ENCODE data around the gene EXOC4. TPM values are rescaled to one million over a fixed set of nuclear protein-coding genes. Genes with fewer than 3 reads are reported as not detected.

The EXOC4 gene
- total and polyA plus RNA-seq, 2 of the 13 experiments (the other 11 are each of a cell fraction or from before 2014, with no cell fraction given), result 22.5 to 39.0 TPM

- intact Hi-C loops (cut with micrococcal nuclease; ENCODE audit: unreplicated experiment) (no loop called here), in situ Hi-C loops (cut with HindIII; ENCODE audit: extremely low pct_ligation_motif_present, low pct_unique_long_range_greater_than_20kb) (no loop called here)
- WGBS (ENCODE audit: low lambda C conversion rate), result 93% methylated on average over 4 of the region's 4 CpGs
- Histone ChIP-seq H3K27me3 (ENCODE audit: control insufficient read depth in 1 of 2, insufficient read depth in 2 of 2, low read length in 2 of 2) (no peaks in the 10 kb centered on the region), H2AFZ (ENCODE audit: low read length) (no peak overlapping the region), H3K4me3 (replicated peaks in 1 of 3; ENCODE audit: insufficient read depth in 1 of 3, low read depth in 2 of 3, low read length in 3 of 3) (no peak overlapping the region), H3K4me1 (ENCODE audit: insufficient read depth, low read length) (no peaks in the 10 kb centered on the region), H3K27ac (ENCODE audit: extremely low read length, insufficient read depth, low read length) (no peak overlapping the region), H3K9ac (ENCODE audit: insufficient read depth, low read depth, low read length) (no peak overlapping the region), H3K79me2 (ENCODE audit: insufficient read depth, low read length) (no peaks in the 10 kb centered on the region), H3K36me3 (replicated peaks in 1 of 2; ENCODE audit: control insufficient read depth in 1 of 2, insufficient read depth in 2 of 2, low read length in 2 of 2) (peaks cover 0 to 10% of the 10 kb centered on the region in 2 experiments; a peak in 2 of 5 replicates), H3K4me2 (ENCODE audit: low read depth, low read length) (no peak overlapping the region), H4K20me1 (ENCODE audit: insufficient read depth, low read length) (no peaks in the 10 kb centered on the region), H3K9me3 (ENCODE audit: low read length) (no peaks in the 10 kb centered on the region)
- POLR2A ChIA-PET, result no interaction called here
- TF ChIP-seq, protein P1, sequence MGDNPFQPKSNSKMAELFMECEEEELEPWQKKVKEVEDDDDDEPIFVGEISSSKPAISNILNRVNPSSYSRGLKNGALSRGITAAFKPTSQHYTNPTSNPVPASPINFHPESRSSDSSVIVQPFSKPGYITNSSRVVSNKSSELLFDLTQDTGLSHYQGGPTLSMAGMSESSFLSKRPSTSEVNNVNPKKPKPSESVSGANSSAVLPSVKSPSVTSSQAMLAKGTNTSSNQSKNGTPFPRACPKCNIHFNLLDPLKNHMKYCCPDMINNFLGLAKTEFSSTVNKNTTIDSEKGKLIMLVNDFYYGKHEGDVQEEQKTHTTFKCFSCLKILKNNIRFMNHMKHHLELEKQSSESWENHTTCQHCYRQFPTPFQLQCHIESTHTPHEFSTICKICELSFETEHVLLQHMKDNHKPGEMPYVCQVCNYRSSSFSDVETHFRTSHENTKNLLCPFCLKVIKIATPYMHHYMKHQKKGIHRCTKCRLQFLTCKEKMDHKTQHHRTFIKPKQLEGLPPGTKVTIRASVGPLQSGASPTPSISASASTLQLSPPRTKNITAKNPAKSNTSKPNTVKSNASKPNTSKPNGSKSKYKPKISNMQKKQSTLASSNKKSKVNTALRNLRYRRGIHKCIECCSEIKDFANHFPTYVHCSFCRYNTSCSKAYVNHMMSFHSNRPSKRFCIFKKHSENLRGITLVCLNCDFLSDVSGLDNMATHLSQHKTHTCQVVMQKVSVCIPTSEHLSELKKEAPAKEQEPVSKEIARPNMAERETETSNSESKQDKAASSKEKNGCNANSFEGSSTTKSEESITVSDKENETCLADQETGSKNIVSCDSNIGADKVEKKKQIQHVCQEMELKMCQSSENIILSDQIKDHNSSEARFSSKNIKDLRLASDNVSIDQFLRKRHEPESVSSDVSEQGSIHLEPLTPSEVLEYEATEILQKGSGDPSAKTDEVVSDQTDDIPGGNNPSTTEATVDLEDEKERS (CRISPR knock-in tag; IDR thresholded peaks at IDR 0.05), result no peak
- TF ChIP-seq ZNF383 (CRISPR knock-in tag; IDR thresholded peaks at IDR 0.05; ENCODE audit: borderline replicate concordance), result no peak
- TF ChIP-seq, protein P2, sequence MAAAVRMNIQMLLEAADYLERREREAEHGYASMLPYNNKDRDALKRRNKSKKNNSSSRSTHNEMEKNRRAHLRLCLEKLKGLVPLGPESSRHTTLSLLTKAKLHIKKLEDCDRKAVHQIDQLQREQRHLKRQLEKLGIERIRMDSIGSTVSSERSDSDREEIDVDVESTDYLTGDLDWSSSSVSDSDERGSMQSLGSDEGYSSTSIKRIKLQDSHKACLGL (CRISPR knock-in tag; IDR thresholded peaks at IDR 0.05), result no peak
- no peak for TF ChIP-seq ZSCAN29 (CRISPR knock-in tag; conservative IDR thresholded peaks at IDR 0.05)
- no peak for TF ChIP-seq ZNF3 (CRISPR knock-in tag; IDR thresholded peaks at IDR 0.05)
- TF ChIP-seq SCMH1 (CRISPR knock-in tag; IDR thresholded peaks at IDR 0.05; ENCODE audit: borderline replicate concordance), result no peak
- no peak for TF ChIP-seq ISL2 (CRISPR knock-in tag; IDR thresholded peaks at IDR 0.05)
- no peak for TF ChIP-seq ARNT (IDR thresholded peaks at IDR 0.05)
- no peak for TF ChIP-seq ATF3 (CRISPR knock-in tag; IDR thresholded peaks at IDR 0.05)
- TF ChIP-seq ZNF12 (CRISPR knock-in tag; IDR thresholded peaks at IDR 0.05), result no peak
- TF ChIP-seq, protein P3, sequence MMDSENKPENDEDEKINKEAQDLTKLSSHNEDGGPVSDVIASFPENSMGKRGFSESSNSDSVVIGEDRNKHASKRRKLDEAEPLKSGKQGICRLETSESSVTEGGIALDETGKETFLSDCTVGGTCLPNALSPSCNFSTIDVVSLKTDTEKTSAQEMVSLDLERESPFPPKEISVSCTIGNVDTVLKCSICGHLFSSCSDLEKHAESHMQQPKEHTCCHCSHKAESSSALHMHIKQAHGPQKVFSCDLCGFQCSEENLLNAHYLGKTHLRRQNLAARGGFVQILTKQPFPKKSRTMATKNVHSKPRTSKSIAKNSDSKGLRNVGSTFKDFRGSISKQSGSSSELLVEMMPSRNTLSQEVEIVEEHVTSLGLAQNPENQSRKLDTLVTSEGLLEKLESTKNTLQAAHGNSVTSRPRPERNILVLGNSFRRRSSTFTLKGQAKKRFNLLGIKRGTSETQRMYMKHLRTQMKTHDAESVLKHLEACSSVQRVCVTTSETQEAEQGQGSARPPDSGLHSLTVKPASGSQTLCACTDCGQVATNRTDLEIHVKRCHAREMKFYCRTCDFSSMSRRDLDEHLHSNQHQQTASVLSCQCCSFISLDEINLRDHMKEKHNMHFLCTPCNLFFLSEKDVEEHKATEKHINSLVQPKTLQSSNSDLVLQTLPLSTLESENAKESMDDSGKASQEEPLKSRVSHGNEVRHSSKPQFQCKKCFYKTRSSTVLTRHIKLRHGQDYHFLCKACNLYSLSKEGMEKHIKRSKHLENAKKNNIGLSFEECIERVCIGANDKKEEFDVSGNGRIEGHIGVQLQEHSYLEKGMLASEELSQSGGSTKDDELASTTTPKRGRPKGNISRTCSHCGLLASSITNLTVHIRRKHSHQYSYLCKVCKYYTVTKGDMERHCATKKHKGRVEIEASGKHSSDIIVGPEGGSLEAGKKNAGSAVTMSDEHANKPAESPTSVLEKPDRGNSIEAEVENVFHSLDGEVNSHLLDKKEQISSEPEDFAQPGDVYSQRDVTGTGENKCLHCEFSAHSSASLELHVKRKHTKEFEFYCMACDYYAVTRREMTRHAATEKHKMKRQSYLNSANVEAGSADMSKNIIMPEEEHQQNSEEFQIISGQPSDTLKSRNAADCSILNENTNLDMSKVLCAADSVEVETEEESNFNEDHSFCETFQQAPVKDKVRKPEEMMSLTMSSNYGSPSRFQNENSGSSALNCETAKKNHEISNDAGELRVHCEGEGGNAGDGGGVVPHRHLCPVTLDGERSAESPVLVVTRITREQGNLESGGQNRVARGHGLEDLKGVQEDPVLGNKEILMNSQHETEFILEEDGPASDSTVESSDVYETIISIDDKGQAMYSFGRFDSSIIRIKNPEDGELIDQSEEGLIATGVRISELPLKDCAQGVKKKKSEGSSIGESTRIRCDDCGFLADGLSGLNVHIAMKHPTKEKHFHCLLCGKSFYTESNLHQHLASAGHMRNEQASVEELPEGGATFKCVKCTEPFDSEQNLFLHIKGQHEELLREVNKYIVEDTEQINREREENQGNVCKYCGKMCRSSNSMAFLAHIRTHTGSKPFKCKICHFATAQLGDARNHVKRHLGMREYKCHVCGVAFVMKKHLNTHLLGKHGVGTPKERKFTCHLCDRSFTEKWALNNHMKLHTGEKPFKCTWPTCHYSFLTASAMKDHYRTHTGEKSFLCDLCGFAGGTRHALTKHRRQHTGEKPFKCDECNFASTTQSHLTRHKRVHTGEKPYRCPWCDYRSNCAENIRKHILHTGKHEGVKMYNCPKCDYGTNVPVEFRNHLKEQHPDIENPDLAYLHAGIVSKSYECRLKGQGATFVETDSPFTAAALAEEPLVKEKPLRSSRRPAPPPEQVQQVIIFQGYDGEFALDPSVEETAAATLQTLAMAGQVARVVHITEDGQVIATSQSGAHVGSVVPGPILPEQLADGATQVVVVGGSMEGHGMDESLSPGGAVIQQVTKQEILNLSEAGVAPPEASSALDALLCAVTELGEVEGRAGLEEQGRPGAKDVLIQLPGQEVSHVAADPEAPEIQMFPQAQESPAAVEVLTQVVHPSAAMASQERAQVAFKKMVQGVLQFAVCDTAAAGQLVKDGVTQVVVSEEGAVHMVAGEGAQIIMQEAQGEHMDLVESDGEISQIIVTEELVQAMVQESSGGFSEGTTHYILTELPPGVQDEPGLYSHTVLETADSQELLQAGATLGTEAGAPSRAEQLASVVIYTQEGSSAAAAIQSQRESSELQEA (CRISPR knock-in tag; IDR thresholded peaks at IDR 0.05; ENCODE audit: not compliant biosample characterization), result no peak
- FAIRE-seq, result no peak
- CTCF ChIA-PET (ENCODE audit: low intra/inter-chr PET ratio, low total read pairs), result no interaction called here
- BruUV-seq (replicated peaks), result no TSS peak
- no peak for ATAC-seq
- DNase-seq (ENCODE audit: low spot score), result no peak
Measured at GRCh38 chr7:133822868-133823552, 570.1 kb downstream of the EXOC4 start.

Measured in HepG2 (cell line).